HEK293 (cell line): ENCODE results near the gene CYP4V2.

Experiments used
- CTCF ChIA-PET: fragments of 350-600 bp; formaldehyde crosslinking; extraction: SDS; loops from one replicate; lab custom pipeline; 2021; ENCODE audit warnings: antibody characterized with exemption; lab: Yijun Ruan, JAX
- POLR2A ChIA-PET: fragments of 300-600 bp; formaldehyde crosslinking; extraction: SDS; loops from one replicate; lab custom pipeline; 2020; ENCODE audit warnings: antibody characterized with exemption, inconsistent platforms; lab: Yijun Ruan, JAX
- H3K27ac ChIP-seq: fragments of 200-500 bp; sonication (Bioruptor generic); 2 replicates; pipeline ENCODE4 v1.5.1; 2014; ENCODE audit warnings: low read depth, low read length, control low read depth, inconsistent platforms; ENCODE audit errors: extremely low read depth
- H3K36me3 ChIP-seq, 2 experiments: fragments of 200-500 bp in 1 of 2; sonication (Bioruptor generic) in 1 of 2; 1 replicate in 1 of 2; 2 replicates in 1 of 2; pipeline ENCODE4 v1.5.1; 2014 to 2017; ENCODE audit warnings: inconsistent platforms in 2 of 2, low read length in 2 of 2; ENCODE audit not compliant: control insufficient read depth in 2 of 2, insufficient read depth in 1 of 2
- H3K4me1 ChIP-seq: fragments of 200-500 bp; sonication (Bioruptor generic); 2 replicates; pipeline ENCODE4 v1.5.1; 2014; ENCODE audit warnings: mild to moderate bottlenecking, low read length, inconsistent platforms; ENCODE audit not compliant: control insufficient read depth, insufficient read depth
- H3K4me3 ChIP-seq: 2 replicates; pipeline ENCODE4 v1.5.1; 2011; ENCODE audit warnings: low read depth, mild to moderate bottlenecking, control low read depth, low read length, moderate library complexity
- H3K9me3 ChIP-seq: fragments of 200-500 bp; sonication (Bioruptor generic); 2 replicates; pipeline ENCODE4 v1.5.1; 2014; ENCODE audit warnings: low read depth, low read length, inconsistent platforms; ENCODE audit not compliant: control insufficient read depth, insufficient read depth
- EGR2 ChIP-seq: fragments of 450-650 bp; formaldehyde crosslinking; IDR thresholded peaks from 2 replicates; pipeline ENCODE4 v1.5.1; 2016; ENCODE audit warnings: low read depth, missing biosample characterization, missing genetic modification characterization
- GLIS2 ChIP-seq: fragments of 450-650 bp; formaldehyde crosslinking; IDR thresholded peaks from 2 replicates; pipeline ENCODE4 v1.5.1; 2016; ENCODE audit warnings: missing biosample characterization, missing genetic modification characterization
- KLF16 ChIP-seq: fragments of 450-650 bp; formaldehyde crosslinking; IDR thresholded peaks from 2 replicates; pipeline ENCODE4 v1.5.1; 2017; ENCODE audit warnings: missing biosample characterization, missing genetic modification characterization
- OVOL3 ChIP-seq: fragments of 450-650 bp; formaldehyde crosslinking; IDR thresholded peaks from 2 replicates; pipeline ENCODE4 v1.5.1; 2016; ENCODE audit warnings: missing biosample characterization, missing genetic modification characterization
- SCRT1 ChIP-seq: fragments of 450-650 bp; formaldehyde crosslinking; IDR thresholded peaks from 2 replicates; pipeline ENCODE4 v1.5.1; 2016; ENCODE audit warnings: missing biosample characterization, missing genetic modification characterization, borderline replicate concordance
- SCRT2 ChIP-seq: fragments of 450-650 bp; formaldehyde crosslinking; IDR thresholded peaks from 2 replicates; pipeline ENCODE4 v1.5.1; 2016; ENCODE audit warnings: missing biosample characterization, missing genetic modification characterization
- SETDB1 ChIP-seq: IDR thresholded peaks from one replicate; pipeline ENCODE4 v1.6.1; 2017; ENCODE audit warnings: mild to moderate bottlenecking, low read length, moderate library complexity, mixed read lengths; ENCODE audit not compliant: insufficient read length
- TCF7L2 ChIP-seq: IDR thresholded peaks from 2 replicates; pipeline ENCODE4 v1.6.1; 2011; ENCODE audit warnings: low read depth, mild to moderate bottlenecking, inconsistent platforms, low read length, moderate library complexity, borderline replicate concordance
- TRIM28 ChIP-seq: IDR thresholded peaks from 2 replicates; pipeline ENCODE4 v1.6.1; 2011; ENCODE audit warnings: low read length, control low read depth, borderline replicate concordance
- YY1 ChIP-seq: fragments of 450-650 bp; formaldehyde crosslinking; IDR thresholded peaks from 2 replicates; pipeline ENCODE4 v1.5.1; 2018; ENCODE audit warnings: missing biosample characterization, missing genetic modification characterization
- ZBTB21 ChIP-seq: fragments of 450-650 bp; formaldehyde crosslinking; IDR thresholded peaks from 2 replicates; pipeline ENCODE4 v1.5.1; 2017; ENCODE audit warnings: missing biosample characterization, missing genetic modification characterization
- ZBTB8A ChIP-seq: fragments of 450-650 bp; formaldehyde crosslinking; IDR thresholded peaks from 2 replicates; pipeline ENCODE4 v1.5.1; 2016; ENCODE audit warnings: missing biosample characterization, missing genetic modification characterization
- ZFHX2 ChIP-seq: fragments of 450-650 bp; formaldehyde crosslinking; conservative IDR thresholded peaks from 2 replicates; pipeline ENCODE4 v1.5.1; 2016; ENCODE audit warnings: missing biosample characterization, missing genetic modification characterization
- ZNF112 ChIP-seq: fragments of 450-650 bp; formaldehyde crosslinking; IDR thresholded peaks from 2 replicates; pipeline ENCODE4 v1.5.0; 2017; ENCODE audit warnings: missing biosample characterization, missing genetic modification characterization
- ZNF138 ChIP-seq: fragments of 450-650 bp; formaldehyde crosslinking; IDR thresholded peaks from 2 replicates; pipeline ENCODE4 v1.5.1; 2016; ENCODE audit warnings: missing biosample characterization, missing genetic modification characterization, borderline replicate concordance
- ZNF155 ChIP-seq: fragments of 450-650 bp; formaldehyde crosslinking; IDR thresholded peaks from 2 replicates; pipeline ENCODE4 v1.5.1; 2016; ENCODE audit warnings: missing biosample characterization, missing genetic modification characterization
- ZNF174 ChIP-seq: fragments of 450-650 bp; formaldehyde crosslinking; IDR thresholded peaks from 2 replicates; pipeline ENCODE4 v1.5.0; 2017; ENCODE audit warnings: missing biosample characterization, mild to moderate bottlenecking, missing genetic modification characterization
- ZNF302 ChIP-seq: fragments of 450-650 bp; formaldehyde crosslinking; IDR thresholded peaks from 2 replicates; pipeline ENCODE4 v1.5.1; 2016; ENCODE audit warnings: missing biosample characterization, missing genetic modification characterization, low read depth
- ZNF341 ChIP-seq: fragments of 450-650 bp; formaldehyde crosslinking; IDR thresholded peaks from 2 replicates; pipeline ENCODE4; 2016; ENCODE audit warnings: low read depth, missing biosample characterization, missing genetic modification characterization
- ZNF426 ChIP-seq: fragments of 450-650 bp; formaldehyde crosslinking; IDR thresholded peaks from 2 replicates; pipeline ENCODE4 v1.5.1; 2017; ENCODE audit warnings: missing biosample characterization, missing genetic modification characterization, mild to moderate bottlenecking, inconsistent platforms, moderate library complexity
- ZNF549 ChIP-seq: fragments of 450-650 bp; IDR thresholded peaks from 2 replicates; pipeline ENCODE4 v1.5.1; 2018; ENCODE audit warnings: missing biosample characterization, missing genetic modification characterization, mild to moderate bottlenecking, inconsistent platforms, moderate library complexity
- ZNF561 ChIP-seq: fragments of 450-650 bp; IDR thresholded peaks from 2 replicates; pipeline ENCODE4 v1.5.1; 2018; ENCODE audit warnings: missing biosample characterization, missing genetic modification characterization, borderline replicate concordance
- ZNF629 ChIP-seq: fragments of 450-650 bp; formaldehyde crosslinking; IDR thresholded peaks from 2 replicates; pipeline ENCODE4 v1.5.1; 2017; ENCODE audit warnings: missing biosample characterization, missing genetic modification characterization
- ZSCAN16 ChIP-seq: fragments of 450-650 bp; formaldehyde crosslinking; IDR thresholded peaks from 2 replicates; pipeline ENCODE4 v1.5.1; 2016; ENCODE audit warnings: missing biosample characterization, missing genetic modification characterization
- TF ChIP-seq, protein P1 (sequence below): fragments of 450-650 bp; formaldehyde crosslinking; IDR thresholded peaks from 2 replicates; pipeline ENCODE4 v1.5.1; 2016; ENCODE audit warnings: missing biosample characterization, missing genetic modification characterization
- TF ChIP-seq, protein P2 (sequence below): fragments of 450-650 bp; formaldehyde crosslinking; IDR thresholded peaks from 2 replicates; pipeline ENCODE4 v1.5.1; 2017; ENCODE audit warnings: missing biosample characterization, missing genetic modification characterization
- TF ChIP-seq, protein P3 (sequence below): fragments of 450-650 bp; formaldehyde crosslinking; IDR thresholded peaks from 2 replicates; pipeline ENCODE4 v1.5.1; 2016; ENCODE audit warnings: missing biosample characterization, missing genetic modification characterization
- TF ChIP-seq, protein P4 (sequence below): fragments of 450-650 bp; formaldehyde crosslinking; optimal IDR thresholded peaks from 2 replicates; pipeline ENCODE3; 2016; ENCODE audit warnings: missing biosample characterization, mild to moderate bottlenecking, missing genetic modification characterization
- TF ChIP-seq, protein P5 (sequence below): fragments of 450-650 bp; formaldehyde crosslinking; IDR thresholded peaks from 2 replicates; pipeline ENCODE4 v1.5.1; 2016; ENCODE audit warnings: missing biosample characterization, missing genetic modification characterization

The CYP4V2 gene

DNA sequence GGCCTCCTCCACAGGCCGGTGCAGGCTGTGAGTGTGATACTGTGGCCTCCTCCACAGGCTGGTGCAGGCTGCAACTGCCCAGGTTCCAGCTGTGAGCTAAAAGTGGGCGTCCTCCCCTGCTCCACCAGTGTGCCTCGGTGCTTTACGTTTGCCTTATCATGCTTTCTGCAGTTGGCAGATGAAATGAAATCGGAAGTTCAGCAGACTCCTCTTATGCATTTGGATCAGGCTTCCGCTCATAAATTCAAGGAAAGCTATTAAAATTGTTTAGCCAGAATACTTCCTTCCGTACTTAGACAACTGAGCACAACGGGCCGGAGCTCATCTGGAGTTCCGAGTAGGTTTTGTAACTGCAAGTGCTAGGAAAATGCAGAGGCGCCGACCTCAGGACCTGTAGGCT, 12.0 kb downstream of the CYP4V2 start (continued):
- TF ChIP-seq ZNF629 (tag by site-specific recombination) (no peak), ZNF561 (tag by site-specific recombination) (no peak), OVOL3 (no peak)
- TF ChIP-seq, protein P1, sequence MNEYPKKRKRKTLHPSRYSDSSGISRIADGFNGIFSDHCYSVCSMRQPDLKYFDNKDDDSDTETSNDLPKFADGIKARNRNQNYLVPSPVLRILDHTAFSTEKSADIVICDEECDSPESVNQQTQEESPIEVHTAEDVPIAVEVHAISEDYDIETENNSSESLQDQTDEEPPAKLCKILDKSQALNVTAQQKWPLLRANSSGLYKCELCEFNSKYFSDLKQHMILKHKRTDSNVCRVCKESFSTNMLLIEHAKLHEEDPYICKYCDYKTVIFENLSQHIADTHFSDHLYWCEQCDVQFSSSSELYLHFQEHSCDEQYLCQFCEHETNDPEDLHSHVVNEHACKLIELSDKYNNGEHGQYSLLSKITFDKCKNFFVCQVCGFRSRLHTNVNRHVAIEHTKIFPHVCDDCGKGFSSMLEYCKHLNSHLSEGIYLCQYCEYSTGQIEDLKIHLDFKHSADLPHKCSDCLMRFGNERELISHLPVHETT, result no peak

DNA sequence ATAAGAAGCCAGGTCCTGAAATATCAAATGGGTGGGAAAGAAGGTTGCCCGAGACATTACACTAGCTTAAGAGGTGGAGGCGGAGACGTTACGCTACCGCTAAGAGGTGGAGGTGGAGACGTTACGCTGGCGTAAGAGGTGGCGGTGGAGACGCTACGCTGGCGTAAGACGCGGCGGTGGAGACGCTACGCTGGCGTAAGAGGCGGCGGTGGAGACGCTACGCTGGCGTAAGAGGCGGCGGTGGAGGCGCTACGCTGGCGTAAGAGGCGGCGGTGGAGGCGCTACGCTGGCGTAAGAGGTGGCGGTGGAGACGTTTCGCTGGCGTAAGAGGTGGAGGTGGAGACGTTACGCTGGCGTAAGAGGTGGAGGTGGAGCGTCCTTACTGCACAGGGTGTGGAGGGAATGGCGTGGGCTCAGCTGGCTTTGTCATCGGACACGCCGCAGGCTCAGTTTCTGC, 12.8 kb downstream of the CYP4V2 start:
- peak overlapping the region; percentile 44; the same call in 1 of the 2 replicates for H3K27ac ChIP-seq
- no peak for TF ChIP-seq GLIS2 (tag by site-specific recombination)
- TF ChIP-seq EGR2, result peak; percentile 40
- TF ChIP-seq ZNF341, result 0 out of 2 replicates have a peak, but pooled peaks have one; percentile 33
- TF ChIP-seq TRIM28, result peak; percentile 56; the same call in 1 of the 2 replicates
- peak; percentile 46 for TF ChIP-seq ZFHX2 (tag by site-specific recombination)
- no peak for TF ChIP-seq ZNF155 (tag by site-specific recombination)
- peak; percentile 46 for TF ChIP-seq SETDB1
- TF ChIP-seq ZBTB21 (tag by site-specific recombination), result peak; percentile 54
- TF ChIP-seq, protein P2, sequence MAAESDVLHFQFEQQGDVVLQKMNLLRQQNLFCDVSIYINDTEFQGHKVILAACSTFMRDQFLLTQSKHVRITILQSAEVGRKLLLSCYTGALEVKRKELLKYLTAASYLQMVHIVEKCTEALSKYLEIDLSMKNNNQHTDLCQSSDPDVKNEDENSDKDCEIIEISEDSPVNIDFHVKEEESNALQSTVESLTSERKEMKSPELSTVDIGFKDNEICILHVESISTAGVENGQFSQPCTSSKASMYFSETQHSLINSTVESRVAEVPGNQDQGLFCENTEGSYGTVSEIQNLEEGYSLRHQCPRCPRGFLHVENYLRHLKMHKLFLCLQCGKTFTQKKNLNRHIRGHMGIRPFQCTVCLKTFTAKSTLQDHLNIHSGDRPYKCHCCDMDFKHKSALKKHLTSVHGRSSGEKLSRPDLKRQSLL (tag by site-specific recombination), result peak; percentile 99
- TF ChIP-seq ZNF629 (tag by site-specific recombination), result peak; percentile 84
- TF ChIP-seq KLF16 (tag by site-specific recombination), result no peak
- TF ChIP-seq, protein P3, sequence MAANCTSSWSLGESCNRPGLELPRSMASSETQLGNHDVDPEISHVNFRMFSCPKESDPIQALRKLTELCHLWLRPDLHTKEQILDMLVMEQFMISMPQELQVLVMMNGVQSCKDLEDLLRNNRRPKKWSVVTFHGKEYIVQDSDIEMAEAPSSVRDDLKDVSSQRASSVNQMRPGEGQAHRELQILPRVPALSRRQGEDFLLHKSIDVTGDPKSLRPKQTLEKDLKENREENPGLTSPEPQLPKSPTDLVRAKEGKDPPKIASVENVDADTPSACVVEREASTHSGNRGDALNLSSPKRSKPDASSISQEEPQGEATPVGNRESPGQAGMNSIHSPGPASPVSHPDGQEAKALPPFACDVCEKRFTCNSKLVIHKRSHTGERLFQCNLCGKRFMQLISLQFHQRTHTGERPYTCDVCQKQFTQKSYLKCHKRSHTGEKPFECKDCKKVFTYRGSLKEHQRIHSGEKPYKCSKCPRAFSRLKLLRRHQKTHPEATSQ, result no peak
- POLR2A ChIA-PET, result interaction anchor here (0.7 to 1.2 kb wide), 3 partner anchors 110 to 366 kb away, joined by 3 read pairs; no protein-coding TSS in a partner anchor
- H3K36me3 ChIP-seq, result peaks cover 0 to 18% of the 10 kb centered on the region in 2 experiments; a peak in 1 of 3 replicates
- H3K4me3 ChIP-seq, result peak overlapping the region; percentile 42
- CTCF ChIA-PET, result interaction anchor here (0.6 to 1.2 kb wide), 5 partner anchors 11 to 908 kb away, joined by 3 to 4 read pairs (median 3); no protein-coding TSS in a partner anchor
- no peaks in the 10 kb centered on the region for H3K9me3 ChIP-seq
- no peaks in the 10 kb centered on the region; the same call in 1 of the 2 replicates for H3K4me1 ChIP-seq

DNA sequence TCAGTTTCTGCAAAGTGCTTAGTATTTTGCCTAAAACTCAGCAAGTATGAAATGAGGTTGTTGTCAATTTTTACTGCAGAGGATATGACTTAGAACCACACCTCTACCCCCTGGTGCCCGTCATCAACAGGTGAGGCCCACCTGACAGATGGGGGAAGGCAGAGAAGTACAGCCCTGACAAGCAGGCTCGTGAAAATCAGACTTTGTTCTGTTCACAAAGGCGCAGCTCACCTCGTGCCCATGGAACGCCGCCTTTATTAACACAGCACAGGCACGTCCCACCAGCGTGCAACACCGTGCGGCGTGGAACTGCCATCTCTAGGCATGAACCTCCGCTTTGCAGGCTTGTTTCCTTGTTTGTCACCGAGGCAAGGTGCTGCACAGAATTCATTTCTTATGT, 13.3 kb downstream of the CYP4V2 start:
- Histone ChIP-seq H3K9me3 (no peaks in the 10 kb centered on the region), H3K36me3 (peaks cover 0 to 24% of the 10 kb centered on the region in 2 experiments; a peak in 1 of 3 replicates), H3K4me1 (no peaks in the 10 kb centered on the region; the same call in 1 of the 2 replicates), H3K27ac (peak overlapping the region; percentile 44; the same call in 1 of the 2 replicates), H3K4me3 (peak overlapping the region; percentile 42)
- TF ChIP-seq ZSCAN16 (no peak), ZNF549 (tag by site-specific recombination) (no peak), ZBTB8A (tag by site-specific recombination) (no peak), ZNF561 (tag by site-specific recombination) (no peak), SCRT1 (tag by site-specific recombination) (peak; percentile 82), ZNF302 (tag by site-specific recombination) (no peak), SCRT2 (tag by site-specific recombination) (peak; percentile 87), ZNF138 (tag by site-specific recombination) (no peak), ZNF174 (tag by site-specific recombination) (no peak), YY1 (tag by site-specific recombination) (no peak), ZNF426 (no peak), ZNF112 (tag by site-specific recombination) (no peak), TCF7L2 (no peak)
- TF ChIP-seq, protein P4, sequence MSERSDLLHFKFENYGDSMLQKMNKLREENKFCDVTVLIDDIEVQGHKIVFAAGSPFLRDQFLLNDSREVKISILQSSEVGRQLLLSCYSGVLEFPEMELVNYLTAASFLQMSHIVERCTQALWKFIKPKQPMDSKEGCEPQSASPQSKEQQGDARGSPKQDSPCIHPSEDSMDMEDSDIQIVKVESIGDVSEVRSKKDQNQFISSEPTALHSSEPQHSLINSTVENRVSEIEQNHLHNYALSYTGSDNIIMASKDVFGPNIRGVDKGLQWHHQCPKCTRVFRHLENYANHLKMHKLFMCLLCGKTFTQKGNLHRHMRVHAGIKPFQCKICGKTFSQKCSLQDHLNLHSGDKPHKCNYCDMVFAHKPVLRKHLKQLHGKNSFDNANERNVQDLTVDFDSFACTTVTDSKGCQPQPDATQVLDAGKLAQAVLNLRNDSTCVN, result no peak
- TF ChIP-seq, protein P5, sequence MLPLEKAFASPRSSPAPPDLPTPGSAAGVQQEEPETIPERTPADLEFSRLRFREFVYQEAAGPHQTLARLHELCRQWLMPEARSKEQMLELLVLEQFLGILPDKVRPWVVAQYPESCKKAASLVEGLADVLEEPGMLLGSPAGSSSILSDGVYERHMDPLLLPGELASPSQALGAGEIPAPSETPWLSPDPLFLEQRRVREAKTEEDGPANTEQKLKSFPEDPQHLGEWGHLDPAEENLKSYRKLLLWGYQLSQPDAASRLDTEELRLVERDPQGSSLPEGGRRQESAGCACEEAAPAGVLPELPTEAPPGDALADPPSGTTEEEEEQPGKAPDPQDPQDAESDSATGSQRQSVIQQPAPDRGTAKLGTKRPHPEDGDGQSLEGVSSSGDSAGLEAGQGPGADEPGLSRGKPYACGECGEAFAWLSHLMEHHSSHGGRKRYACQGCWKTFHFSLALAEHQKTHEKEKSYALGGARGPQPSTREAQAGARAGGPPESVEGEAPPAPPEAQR (tag by site-specific recombination), result no peak
- POLR2A ChIA-PET, result interaction anchor here (1.2 kb wide), 1 partner anchor 110 kb away, joined by 3 read pairs; no protein-coding TSS in a partner anchor
- CTCF ChIA-PET, result no interaction called here
